ENCODE data around the gene EIF2B4. TPM values are rescaled to one million over a fixed set of nuclear protein-coding genes. Genes with fewer than 3 reads are reported as not detected.

EIF2B4 gene
- total RNA-seq (2014; rRNA removed; shearing (Covaris generic)), result 28.7 and 31.2 TPM in 2 replicates
- polyA plus RNA-seq (2014; cell fraction: nucleus; rRNA removed), result 31.6 and 34.0 TPM in 2 replicates

DNA sequence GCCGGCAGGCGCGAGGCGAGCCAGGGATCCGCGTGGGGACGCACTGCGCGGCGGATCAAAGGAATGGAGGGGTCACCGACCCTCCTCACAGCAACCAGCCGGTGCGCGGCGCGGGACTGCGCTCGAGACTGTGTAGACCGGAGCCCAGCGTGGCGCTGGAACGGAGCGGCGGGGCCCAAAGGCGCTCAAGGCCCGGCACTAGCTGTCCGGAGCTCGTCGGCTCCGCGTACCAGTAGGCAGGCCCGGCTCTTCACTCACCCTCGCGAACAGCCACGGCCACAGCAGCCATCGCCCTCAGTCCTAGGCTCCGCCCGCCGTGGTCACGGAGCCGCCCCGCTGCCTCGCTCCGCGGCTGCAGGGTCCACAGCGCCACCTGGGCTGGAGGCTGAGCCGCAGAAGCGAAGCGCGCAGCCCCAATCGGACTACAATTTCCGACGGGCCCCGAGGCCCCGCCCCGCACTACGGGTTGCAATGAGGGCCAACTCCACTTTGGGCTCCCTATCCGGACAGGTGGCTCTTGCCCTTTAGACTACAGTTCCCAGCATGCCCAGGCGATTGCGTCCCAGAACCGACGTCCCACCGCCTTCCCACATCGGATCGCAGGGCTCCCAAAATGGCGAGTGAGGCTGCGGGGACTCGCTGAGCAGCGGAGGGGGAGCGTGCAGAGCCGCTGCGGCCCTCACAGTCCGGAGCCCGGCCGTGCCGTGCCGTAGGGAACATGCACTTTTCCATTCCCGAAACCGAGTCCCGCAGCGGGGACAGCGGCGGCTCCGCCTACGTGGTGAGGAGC is at the start of gene EIF2B4, which contains the start of gene SNX17:
TSS of gene EIF2B4 (minus strand) at position 313 of the 790 bp plus-strand sequence. CDS start at position 289, 24 bp downstream.
TSS of gene SNX17 (plus strand) at position 591 of the 790 bp plus-strand sequence. CDS start at position 719, 128 bp downstream.
- DNase-seq (ENCODE audit: extremely low read depth, low read depth), result peak; percentile 99

DNA sequence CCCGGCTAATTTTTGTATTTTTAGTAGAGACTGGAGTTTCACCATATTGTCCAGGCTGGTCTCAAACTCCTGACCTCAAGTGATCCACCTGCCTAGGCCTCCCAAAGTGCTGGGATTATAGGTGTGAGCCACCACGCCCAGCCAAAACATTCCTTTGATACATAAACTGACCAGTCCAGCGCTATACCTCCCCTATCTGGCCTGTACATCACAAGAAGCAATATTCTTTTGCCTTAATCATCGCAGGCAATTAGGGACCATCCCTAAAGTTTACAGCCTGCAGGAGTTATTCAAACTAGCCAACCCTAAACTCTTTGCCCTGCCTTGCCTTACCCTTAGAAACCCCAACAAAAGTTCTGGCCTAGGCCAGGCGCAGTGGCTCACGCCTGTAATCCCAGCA is 46.0 kb upstream of the EIF2B4 start:
- no peak for DNase-seq (ENCODE audit: extremely low read depth, low read depth)

DNA sequence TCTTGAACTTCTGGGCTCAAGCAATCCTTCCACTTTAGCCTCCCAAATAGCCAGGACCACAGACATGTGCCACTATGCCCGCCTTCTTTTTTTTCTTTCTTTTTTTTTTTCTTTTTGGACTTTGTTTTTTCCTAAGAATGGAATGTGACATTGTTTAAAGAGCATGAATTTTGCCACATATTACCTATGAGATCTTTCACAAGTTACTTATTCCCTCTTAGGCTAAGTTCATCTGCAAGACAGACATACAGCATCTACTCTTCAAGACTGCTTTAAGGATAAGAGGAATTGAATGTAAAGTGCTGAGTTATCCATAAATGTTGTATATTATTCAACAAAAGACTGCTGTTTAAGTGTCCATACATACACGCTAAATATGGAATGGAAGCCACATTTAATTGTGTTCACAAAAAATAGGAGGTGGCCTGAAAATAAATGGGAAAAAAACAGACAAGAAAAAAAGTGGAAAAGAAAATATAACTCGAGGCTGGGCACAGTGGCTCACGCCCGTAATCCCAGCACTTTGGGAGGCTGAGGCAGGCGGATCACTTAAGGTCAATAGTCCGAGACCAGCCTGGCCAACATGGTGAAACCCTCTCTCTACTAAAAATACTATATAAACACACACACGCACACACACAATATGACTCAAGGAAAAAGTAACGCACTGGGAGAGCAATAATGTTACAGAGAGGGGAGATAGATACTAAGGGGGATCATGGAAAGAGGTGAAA is 42.4 kb upstream of the EIF2B4 start:
- no peak for DNase-seq (ENCODE audit: extremely low read depth, low read depth)

DNA sequence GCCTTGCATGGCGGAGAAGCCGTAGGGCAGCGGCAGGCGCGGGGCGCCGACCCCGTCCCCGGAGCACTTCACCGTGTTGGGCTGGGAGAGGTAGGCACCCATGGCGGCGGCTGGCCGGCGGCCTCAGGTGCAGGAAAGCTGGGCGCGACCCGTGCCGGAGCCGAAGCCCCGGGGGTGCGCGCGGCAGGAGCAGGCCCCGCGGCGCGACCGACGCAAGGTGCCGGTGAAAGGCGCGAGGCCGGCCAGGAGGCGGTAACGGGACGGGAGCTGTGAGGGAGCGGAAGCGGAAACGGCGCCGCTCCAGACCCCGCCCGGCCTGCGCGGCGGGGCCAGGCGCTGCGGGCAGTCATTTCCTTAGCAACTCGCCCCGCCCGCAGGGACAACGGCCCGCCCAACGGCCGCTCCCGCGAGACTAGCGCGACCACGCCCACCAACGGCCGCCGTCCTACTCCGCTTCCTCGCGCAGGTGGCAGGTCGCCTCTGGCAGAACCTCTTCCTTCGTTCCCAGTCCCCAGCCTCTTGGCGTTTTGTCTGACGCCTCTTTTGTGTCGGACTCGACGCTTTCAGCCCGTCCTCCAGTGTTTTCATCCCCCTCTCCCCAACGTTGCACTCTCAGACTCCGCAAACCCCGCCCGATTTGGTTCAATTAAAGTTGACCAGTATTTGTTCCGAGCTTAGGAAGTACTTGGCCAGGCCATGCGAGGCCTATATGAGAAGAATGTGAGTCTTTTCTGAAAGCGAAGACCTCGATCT is 39.4 kb upstream of the EIF2B4 start, which contains the start of gene PPM1G:
TSS of gene PPM1G (minus strand) at position 271 of the 753 bp plus-strand sequence. CDS start at position 102, 169 bp downstream.
- peak; percentile 93 for DNase-seq (ENCODE audit: extremely low read depth, low read depth)

DNA sequence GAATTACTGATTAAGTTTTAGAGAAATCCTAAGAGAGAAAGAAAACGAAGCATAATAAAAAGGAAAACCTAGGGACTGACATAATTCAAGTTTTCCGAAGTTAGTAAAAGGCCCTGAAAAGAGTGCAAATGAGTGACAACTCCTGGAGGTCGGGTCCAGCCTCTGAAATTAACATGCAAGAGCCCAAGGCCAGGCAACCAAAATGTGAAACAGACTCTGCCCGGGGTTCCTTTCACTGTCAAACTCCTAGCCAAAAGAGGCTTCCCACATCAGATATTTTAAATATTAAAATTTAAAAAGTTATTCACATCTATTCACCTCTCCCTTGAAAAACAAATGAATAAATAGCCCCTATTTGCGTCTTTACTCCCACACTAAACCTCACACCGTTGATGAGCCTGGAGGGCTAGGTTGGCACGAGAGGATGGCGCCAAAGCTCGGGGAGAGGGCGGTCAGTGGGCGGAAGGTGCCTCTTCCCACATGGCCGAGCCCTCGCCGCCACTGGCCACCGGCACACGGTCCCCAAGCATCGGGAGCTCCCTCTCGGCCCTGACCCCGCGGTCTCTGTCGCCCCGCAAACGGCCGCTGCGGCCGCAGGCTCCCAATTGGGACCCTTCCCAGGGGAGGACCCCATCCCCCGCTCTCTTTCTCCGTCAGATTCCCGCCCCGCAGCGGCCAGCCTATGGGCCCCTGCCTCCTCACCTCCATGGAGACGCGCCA is 38.6 kb upstream of the EIF2B4 start:
- no peak for DNase-seq (ENCODE audit: extremely low read depth, low read depth)

DNA sequence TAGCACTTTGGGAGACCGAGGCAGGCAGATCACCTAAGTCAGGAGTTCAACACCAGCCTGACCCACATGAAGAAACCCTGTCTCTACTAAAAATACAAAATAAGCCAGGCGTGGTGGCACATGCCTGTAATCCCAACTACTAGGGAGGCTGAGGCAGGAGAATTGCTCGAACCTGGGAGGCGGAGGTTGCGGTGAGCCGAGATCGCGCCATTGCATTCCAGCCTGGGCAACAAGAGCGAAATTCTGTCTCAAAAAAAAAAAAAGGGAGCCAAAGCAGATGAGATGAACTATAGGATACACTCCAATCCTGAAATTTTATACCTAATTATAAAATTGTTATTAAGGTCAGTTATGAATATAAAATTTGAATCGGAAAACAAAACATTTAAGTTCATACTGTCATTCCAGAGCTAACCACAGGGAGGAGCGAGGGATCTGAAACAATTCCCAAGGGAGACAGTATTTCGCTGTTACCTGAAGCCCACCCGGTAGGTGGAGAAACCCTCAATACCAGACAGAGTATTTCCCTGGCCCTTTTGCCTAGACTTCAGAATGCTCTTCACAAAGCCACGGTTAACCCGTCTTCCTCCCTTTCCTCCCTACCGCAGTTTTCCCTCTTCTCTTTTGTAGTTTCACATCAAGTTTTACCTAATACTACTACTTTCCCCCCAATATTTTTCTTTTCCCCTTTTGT is 37.8 kb upstream of the EIF2B4 start:
- DNase-seq (ENCODE audit: extremely low read depth, low read depth), result peak; percentile 51

DNA sequence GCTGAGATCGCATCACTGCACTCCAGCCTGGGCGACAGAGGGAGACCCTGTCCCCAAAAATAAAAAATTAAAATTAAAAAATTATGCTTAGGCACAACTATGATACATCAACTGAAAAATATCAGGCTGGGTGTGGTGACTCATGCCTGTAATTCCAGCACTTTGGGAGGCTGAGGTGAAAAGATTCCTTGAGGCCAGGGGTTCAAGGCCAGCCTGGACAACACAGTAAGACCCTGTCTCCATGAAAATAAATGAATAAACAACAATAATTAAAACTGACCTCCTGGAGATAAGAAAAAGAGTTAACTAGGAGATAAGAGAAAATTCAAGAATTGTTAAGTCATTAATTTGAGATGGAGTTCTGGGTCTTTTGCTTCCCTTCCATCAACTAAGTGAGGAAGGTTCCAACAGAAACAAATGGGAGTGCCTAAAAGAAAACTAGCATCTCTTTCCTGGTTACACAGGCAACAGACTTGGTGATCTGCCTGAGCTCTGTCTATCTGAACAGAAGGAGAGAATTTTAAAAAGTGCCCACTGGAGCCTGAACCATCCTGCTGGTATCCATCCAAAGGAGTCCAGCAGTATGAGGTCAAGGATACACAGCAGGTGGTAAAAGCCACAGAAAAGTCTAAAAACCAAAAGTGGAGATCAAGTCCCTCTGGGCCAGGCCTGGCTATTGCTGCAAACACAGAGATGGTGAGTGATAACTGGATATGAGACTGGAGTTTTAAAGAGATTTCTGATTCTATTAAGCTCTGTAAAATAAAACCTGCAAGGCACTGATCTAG is 30.4 kb upstream of the EIF2B4 start:
- no peak for DNase-seq (ENCODE audit: extremely low read depth, low read depth)

DNA sequence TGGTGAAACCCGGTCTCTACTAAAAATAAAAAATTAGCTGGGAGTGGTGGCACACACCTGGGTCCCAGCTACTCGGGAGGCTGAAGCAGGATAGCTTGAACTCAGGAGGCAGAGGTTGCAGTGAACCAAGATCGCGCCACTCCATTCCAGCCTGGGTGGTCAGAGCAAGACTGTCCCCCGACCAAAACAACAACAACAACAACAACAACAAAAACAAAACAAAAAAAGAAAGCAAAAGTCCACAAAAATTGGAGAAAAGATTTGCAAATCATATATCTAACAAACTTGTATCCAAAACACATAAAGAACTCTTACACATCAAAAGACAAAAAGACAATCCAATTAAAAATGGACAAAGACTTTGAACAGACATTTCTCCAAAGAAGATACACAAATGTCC is 28.8 kb upstream of the EIF2B4 start:
- DNase-seq (ENCODE audit: extremely low read depth, low read depth), result no peak

DNA sequence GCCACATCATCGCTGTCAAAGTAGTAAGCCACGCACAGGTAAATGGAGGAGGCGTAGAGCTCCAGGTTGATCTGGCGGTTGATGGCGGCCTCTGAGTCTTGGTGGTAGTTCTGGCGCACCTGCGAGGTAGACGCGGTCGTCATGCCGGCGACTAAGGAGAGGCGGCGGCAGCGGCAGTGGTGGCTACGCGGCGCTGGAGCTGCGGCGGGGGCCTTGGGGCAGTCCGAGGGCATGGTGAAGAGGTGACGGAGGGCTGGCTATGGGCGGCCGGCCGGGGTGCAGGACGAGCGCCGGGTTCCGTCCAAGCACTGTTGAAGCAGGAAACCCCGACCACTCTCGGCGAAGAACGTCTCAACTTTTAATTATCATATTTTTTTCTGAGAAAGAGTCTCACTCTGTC is 23.1 kb upstream of the EIF2B4 start:
- no peak for DNase-seq (ENCODE audit: extremely low read depth, low read depth)

DNA sequence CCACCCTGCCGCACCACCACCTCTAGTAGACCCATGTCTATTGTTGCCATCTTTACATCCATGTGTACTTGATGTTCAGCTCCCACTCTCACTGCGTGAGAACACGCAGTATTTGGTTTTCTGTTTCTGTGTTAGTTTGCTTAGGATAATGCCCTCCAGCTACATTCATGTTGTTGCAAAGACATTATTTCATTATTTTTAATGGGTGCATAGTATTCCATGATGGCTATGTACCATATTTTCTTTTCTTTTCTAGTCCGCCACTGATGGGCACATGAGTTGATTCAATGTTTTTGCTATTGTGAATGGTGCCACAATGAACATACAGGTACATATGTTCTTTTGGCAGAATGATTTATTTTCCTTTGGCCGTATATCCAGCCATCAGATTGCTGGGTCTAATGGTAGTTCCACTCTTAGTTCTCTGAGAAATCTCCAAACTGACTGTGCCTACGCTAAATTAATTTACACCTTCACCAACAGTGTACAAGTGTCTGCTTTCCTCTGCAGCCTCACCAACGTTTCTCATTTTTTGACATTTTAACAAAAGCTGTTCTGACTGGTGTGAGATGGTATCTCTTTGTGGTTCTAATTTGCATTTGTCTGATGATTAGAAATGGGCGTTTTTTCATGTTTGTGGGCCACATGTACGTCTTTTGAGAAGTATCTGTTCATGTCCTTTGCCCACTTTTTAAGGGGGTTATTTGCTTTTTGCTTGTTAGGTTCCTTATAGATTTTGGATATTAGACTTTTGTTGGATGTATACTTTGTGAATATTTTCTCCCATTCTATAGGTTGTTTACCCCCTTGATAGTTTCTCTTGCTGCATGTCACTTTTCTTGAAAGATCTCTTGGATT is 20.9 kb upstream of the EIF2B4 start:
- no peak for DNase-seq (ENCODE audit: extremely low read depth, low read depth)

DNA sequence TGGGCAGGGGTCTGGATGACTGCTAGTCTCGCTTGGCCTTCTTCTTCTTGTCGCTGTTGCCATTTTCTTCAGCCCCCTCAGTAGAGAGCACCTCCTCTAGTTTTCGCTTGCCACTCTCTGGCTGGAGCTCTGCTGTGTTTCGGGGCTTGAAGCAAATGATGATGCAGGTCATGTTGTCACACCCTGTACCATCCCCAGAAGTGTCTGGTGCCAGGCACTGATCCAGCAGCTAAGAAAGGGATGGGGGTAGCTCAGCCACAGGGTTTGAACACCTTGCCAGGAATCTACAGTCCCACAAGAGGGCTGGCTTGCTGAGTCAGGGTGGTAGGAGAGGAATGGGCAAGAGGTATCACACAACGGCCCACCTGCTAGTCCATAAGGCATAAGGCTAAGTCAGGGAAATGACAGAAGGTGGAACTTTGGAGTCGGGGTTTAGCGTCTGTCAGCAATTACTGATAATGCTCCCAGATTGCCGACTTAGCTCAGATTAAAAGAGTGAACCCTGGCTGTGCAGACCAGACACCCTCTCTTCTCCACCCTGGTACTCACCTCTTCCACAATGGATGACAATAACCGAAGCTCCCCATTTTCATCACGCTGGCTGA is 11.5 kb upstream of the EIF2B4 start:
- no peak for DNase-seq (ENCODE audit: extremely low read depth, low read depth)

DNA sequence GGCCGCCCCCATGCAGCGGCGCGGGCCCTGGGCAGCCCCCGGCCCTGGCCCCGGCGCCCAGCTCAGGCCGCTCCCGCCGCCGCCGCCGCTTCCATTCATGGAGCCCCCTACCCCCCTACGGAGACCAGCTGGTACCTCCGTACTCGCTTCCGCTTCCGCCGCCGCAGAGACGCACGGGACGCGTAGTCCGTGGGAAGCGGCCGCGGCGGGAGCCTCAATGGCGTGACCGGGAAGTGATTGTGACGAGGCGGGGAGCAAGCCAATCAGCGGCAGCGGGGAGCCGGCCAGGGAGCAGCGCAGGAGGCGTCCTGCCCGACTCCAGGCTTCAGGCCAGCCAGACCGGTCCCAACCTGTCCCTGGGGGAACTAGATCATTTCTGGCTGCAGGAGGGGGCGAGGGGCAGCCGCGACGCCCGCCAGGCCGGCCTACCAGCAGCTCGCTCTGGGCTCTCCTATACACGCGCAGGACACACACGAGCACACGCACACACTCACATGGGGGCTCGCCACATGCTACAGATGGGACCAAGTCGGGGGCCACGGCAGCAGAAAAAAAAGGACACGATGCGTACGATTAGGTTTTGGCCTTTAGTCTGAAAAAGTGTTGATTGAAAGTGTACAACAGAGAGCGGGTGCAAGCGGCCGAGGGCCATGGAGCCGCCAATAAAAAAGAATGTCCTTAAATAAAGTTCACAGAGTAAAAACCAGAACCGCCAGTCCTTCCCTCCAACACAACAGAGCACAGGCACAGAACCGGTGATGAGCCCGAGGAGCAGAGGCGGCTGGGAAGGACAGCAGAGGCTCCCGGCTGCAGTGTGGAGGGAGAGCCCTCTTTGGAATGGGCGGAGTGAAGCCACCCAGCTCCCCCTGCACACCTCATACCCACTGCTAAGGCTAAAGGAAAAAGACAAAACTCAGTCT is 10.7 kb upstream of the EIF2B4 start, which contains the start of gene ZNF513:
TSS of gene ZNF513 (minus strand) at position 109 of the 920 bp plus-strand sequence. CDS start 208 bp downstream, outside the sequence.
- DNase-seq (ENCODE audit: extremely low read depth, low read depth), result peak; percentile 93

DNA sequence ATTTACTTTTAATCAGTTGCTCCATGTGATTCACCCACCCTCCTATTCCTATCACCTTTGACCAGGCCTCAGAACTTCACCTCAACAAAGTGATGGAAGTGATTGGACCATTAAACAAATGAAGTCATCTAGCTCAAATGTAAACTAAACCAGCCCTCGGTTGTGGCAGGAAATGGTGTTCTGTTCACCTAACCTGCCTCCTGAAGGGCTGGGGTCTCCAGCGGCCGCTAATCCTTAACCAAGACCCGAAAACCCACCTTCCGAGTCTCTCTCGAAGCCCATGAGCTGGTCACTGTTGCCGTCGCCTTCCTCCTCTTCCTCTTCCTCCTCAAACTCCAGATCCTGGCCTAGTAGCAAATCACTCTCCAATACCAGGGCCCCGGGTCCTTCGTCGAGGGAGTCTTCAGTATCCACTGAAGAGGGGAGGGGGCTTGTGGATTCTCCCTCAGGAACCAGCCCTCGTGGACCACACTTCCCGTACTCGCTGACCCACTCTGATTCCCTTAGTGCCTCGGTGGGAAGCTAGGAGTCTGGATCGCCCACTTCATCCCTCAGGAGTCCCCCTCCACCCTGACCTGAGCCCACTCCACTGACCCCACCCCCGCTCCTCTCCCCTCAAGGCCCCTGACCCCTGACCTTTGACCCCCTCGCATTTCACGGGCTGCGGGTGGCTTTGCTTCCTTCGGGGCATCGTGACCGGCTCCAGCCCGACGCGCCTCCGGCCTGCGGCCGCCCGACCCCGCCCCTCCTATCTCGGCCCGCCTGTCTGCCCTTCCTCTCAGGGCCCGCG is 9.9 kb upstream of the EIF2B4 start:
- peak; percentile 27 for DNase-seq (ENCODE audit: extremely low read depth, low read depth)

DNA sequence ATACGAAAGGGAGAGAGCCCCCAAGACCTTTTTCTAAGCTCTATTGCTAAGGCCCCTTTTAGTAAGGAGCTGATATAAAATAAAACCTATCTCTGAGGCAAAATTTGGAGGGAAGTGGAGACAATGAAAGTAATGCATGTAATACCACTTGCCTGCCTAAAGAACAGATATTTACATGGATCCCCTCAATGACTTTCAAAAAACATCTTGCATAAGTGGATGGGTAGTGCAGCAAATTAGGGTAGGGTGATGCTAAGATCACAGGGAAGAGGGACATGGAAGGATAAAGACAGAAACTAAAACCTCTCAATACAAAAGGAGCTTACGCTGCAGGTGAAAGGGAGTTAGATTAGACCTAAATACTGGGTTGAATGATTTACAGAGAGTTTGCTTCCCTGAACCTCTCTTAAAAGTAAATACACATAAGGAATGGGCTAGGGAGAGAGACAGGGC is 9.3 kb upstream of the EIF2B4 start:
- no peak for DNase-seq (ENCODE audit: extremely low read depth, low read depth)

DNA sequence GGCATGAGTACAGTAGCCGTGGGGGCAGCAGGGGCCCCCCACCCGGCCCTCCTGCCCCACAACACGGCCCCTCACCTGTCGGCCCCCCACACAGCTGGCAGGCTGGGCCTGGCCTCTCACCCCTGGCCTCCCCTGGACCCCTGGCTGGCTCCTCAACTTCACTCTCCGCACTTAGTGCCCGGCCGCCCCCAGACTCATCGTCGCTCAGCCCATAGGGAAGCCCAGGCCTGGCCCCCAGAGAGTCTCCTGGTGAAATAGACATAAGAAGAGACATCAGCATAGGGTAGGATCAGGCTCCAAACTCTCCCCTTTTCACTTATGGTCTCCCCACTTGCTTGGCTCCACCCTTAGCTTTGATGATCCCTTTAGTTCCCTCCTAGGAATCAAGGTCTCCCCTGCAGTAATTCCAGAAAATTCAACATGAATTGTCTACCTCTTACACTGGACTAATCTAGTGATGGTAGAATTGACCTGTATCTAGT is 8.7 kb upstream of the EIF2B4 start:
- DNase-seq (ENCODE audit: extremely low read depth, low read depth), result no peak

All from NCI-H460 (cell line).